HG03342 (cell line): Measurements from ENCODE around the gene TRPC6.
"Not testable (repeated sequence)": the region's sequence is repeated elsewhere in the genome, so short reads cannot be mapped to it uniquely, and the experiment has no call there.

Source experiments
- ATAC-seq: cut with Tn5 transposase; IDR thresholded peaks from one replicate; pipeline ENCODE4 v1.9.1; 2021; ENCODE audit warnings: mild to moderate bottlenecking, moderate library complexity; ENCODE audit not compliant: unreplicated experiment

Gene TRPC6

GRCh38 chr11:101523193-101523592 lies 60.6 kb downstream of the TRPC6 start:
- ATAC-seq: no peak

DNA sequence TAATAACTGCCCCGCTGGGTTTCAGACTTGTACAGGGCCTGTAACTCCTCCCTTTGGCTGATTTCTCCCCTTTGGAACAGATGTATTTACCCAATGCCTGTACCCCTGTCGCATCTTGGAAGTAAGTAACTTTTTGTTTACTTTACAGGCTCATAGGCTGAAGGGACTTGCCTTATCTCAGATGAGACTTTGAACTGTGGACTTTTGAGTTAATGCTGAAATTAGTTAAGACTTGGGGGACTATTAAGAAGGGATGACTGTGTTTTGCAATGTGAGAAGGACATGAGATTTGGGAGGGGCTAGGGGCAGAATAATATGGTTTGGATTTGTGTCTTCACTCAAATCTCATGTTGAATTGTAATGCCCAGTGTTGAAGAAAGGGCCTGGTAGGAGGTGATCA lies 62.0 kb downstream of the TRPC6 start:
- no peak for ATAC-seq

DNA sequence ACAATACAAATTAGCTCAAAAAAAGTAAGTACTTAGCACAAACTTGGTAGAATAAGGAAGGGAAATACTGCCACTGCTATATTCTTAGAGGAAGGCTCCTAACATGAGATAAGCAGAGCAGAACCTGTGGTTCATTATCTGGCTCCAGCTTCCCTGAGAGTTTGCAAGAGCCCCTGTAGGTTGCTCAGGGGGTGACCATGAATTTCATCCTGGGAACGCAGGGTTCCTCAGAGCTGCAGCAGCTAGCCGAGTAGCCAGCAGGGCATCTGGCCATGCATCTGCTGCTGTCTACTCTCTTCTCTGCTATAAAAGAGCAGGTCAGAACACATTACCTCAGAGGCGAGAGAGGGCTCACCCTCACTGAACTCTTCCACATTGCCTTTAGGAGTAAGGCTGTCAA lies 67.3 kb downstream of the TRPC6 start:
- ATAC-seq: no peak

DNA sequence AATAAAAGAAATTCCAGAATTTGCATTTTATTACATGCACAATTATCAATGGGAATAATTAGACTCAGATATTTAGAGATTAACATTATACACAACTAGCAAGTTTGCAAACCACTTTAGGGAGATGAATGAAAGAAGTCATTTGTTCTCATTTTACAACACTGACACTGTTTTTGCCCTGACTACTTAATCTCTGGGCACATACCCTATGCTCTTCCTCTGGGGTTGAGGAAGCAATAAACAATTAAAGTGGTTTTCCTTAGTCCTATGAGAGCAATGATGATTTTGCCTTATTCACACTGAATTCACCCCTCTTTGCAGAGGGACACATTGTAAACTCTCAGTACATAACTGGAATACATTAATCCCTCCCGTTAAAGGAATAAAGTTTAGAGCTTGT lies 72.7 kb downstream of the TRPC6 start:
- ATAC-seq: no peak

DNA sequence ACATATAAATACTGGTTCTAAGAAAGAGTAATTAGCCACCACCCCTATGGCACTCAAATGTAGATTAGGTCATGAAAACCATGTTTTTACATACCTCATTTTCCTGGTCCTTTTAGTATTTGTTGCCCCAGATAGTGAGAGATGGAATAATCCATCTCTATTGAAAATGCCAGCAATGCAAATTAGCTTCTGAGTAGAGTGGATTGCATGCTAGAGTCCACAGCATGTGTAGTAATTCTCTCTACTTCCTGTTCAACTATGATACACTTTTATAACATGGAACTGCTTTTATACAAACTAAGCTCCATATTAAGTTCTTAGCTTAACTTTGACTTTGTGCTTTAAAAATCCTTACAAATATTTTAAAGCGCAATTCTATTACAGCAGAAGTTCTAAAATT lies 73.2 kb downstream of the TRPC6 start:
- ATAC-seq: no peak

DNA sequence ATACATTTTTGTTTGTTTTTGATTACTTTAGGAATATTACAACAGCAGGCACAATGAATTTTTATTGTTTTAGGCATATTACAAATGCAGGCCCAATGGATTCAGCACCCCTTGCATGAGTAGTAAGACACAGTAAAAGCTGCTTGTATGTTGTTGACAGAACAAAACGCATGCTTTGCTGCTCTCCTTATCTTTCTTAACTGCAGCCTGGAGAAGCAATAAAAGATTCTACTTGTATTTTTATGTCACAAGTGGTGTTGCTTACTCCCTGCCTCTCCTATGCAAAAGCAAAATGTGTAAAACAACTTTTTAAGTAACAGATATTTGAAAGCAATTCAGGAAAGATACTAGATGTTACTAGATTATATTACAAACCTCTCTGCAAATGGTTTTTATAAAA lies 73.9 kb downstream of the TRPC6 start:
- no peak for ATAC-seq

GRCh38 chr11:101508370-101508769 lies 75.4 kb downstream of the TRPC6 start:
- no peak for ATAC-seq

DNA sequence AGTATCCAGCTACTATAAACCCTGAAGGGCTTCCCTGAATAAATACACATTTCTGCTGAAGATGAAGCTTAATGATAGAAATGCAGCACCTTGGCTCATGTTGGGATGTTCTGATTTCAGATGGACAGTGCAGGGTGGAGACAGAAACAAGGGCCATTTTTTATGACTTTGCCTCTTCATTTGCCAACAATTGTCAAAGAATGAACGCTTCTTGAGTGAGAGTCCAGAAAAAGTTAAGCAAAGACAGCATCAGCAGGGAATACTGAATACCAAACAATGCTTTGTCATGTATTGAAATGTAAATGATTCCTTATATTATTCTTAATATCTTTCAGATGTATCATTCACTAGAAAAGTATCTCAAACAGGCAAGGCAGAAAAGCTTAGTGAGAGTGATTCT lies 84.9 kb downstream of the TRPC6 start:
- no peak for ATAC-seq

GRCh38 chr11:101497291-101497690 lies 86.5 kb downstream of the TRPC6 start:
- ATAC-seq: no peak

DNA sequence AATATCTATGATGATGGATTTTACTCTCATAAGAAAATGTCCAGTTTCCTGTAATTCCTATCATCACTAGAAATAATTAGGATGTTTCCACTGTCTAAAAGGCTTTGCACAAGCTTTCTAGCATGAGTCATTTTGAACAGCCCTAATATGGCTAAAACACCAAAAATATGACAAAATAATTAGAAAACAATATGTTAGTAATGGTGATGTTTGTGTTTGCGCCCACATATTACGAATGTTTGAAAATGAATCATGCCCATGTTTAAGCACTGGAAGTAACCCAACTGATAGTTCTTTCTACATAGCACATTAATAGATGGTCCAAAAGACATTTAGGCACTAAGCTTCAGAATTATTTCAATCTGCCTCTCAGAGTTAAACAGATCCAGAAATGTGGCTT lies 96.0 kb downstream of the TRPC6 start:
- ATAC-seq: no peak

GRCh38 chr11:101482556-101483124 lies 101.2 kb downstream of the TRPC6 start:
- ATAC-seq: no peak

GRCh38 chr11:101478587-101479369 lies 105.0 kb downstream of the TRPC6 start:
- ATAC-seq: no peak

GRCh38 chr11:101477926-101478325 lies 105.9 kb downstream of the TRPC6 start:
- no peak for ATAC-seq

DNA sequence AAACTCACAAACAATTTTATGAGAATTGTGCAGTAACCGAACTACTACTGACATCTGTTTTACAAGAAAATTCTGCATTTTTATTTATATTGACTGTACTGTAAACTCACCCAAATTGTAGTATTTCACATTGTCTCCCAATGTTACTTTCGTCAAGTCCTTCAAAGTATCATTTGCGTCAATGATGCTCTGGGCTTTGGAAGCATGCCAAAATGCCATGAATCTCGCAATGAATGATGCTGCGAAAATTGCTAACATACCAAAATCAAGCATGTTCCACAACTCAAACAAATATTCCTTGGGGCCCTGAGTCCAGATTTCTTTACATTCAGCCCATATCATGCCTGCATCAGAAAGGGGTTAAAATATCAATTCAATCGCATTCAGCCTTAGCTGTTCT lies 107.6 kb downstream of the TRPC6 start:
- ATAC-seq: no peak

DNA sequence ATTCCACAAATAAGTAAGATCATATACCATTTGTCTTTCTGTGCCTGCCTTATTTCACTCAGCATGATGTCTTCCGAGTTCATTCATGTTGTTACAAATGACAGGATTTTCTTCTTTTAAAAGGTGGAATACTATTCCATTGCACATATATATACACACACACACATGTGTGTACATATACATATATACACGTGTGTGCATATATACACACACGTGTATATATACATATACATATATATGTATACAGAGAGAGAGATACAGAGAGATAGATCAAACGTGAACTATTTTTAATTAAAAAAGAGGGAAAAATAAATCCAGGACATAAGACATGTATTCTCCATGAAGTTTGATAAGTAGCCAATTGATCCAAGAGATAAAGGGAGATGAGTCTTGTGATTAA lies 108.1 kb downstream of the TRPC6 start:
- ATAC-seq: no peak

DNA sequence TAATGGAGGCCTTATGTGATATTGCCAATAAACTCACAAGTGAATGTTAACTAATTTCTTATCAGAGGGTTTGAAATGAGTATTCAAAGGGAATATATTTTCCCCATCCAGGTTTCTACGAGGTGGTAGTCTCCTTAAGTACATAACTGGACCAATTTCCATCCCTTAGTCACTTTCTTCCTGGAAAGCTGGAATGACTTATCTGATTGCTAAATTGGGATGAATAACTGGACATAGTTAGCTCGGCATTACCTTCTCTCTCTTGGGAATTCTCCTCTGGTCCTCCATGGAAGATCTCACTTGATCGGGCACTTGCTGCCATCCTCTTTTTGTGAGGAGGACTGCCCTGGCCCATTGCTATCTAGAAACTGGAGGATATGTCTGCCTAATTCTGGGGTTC lies 109.1 kb downstream of the TRPC6 start:
- no peak for ATAC-seq

- no peak for ATAC-seq
Observed at GRCh38 chr11:101470881-101471520, 112.8 kb downstream of the TRPC6 start.

DNA sequence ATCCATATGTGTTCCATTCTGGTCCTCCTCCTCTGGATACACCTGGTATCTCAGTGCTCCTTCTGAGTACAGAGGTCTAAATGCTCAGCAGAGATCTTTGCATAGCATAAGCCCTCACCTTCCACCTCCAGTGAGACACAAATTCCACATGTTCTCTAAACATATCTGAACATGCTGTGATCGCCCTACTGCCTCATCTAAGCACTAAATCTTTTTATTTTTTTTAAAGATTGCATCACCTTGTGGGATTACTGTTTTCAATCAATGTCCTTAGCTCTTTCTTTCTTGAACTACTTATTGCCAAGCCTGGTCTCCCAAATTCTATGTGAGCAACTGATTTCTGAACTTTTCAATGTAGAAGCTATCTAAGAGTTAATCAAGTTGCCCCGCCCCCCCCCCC lies 113.4 kb downstream of the TRPC6 start:
- no peak for ATAC-seq

DNA sequence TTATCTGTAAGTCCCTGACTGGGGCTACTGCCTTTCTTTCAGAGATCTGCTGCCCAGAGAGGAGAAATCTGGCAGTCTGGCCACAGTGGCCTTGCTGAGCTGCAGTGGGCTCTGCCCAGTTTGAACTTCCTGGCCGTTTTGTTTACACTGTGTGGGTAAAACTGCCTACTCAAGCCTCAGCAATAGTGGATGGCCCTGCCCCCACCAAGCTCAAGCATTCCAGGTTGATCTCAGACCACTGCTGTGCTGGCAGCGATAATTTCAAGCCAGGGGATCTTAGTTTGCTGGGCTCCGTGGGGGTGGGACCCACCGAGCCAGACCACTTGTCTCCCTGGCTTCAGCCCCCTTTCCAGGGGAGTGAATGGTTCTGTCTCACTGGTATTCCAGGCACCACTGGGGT lies 117.5 kb downstream of the TRPC6 start:
- no peak for ATAC-seq

DNA sequence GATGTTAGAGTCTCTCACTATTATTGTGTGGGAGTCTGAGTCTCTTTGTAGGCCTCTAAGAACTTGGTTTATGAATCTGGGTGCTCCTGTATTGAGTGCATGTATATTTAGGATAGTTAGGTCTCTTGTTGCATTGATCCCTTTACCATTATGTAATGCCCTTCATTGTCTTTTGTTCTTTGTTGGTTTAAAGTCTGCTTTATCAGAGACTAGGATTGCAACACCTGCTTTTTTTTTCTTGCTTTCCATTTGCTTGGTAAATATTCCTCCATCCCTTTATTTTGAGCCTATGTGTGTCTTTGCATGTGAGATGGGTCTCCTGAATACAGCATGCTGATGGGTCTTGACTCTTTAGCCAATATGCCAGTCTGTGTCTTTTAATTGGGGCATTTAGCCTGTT lies 119.4 kb downstream of the TRPC6 start:
- not testable (repeated sequence) for ATAC-seq

DNA sequence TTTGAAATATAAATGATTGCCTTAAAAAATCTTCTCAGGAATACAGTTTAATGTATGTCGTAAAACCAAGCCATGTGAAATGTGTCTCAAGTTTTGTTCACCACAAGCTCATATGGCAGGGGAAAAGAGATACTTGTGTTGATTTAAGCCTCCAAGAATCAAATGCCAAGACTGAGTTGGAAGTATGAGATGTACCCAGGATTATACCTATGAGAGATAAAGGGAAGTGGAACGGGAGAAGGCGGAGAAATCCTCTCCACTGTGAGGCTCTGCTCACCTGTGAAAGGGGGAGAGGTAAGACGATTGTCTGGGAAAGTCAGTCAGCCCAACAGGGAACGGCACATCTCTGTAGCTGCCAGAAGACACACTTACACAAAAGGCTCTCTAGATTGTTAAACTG lies 124.8 kb downstream of the TRPC6 start:
- no peak for ATAC-seq

GRCh38 chr11:101458161-101458560 lies 125.6 kb downstream of the TRPC6 start:
- ATAC-seq: no peak
